Activated T-cell treated with anti-CD3 and anti-CD28 coated beads for 48 hours (primary cell): ENCODE measurements around the gene HNRNPK.
A peak's percentile ranks its signal among the peaks of the same experiment; 100 is the strongest.

ENCODE experiments used
- DNase-seq: peaks from one replicate; pipeline ENCODE4 v3.0.0-alpha.2; 2020; ENCODE audit warnings: low read depth

HNRNPK gene

GRCh38 chr9:83933790-83934189 is 46.2 kb downstream of the HNRNPK start:
- DNase-seq, result no peak

DNA sequence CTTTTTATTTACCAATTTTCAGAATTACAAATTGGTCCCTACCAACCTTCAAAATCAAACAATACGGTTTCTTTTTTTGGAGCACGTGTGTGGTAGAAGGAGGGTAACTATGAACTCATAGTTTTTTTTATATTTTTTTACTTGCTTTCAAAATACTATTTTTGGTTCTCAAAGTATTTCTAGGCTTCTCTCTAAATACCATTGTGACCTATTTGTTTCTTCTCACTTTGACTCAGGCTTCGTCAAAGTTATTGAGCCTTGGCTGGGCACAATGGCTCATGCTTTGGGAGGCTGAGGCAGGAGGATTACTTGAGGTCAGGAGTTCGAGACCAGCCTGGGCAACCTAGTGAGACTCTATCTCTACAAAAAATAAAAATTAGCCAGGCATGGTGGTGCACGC is 47.2 kb downstream of the HNRNPK start:
- DNase-seq, result no peak

GRCh38 chr9:83932011-83932410 is 48.0 kb downstream of the HNRNPK start:
- no peak for DNase-seq

DNA sequence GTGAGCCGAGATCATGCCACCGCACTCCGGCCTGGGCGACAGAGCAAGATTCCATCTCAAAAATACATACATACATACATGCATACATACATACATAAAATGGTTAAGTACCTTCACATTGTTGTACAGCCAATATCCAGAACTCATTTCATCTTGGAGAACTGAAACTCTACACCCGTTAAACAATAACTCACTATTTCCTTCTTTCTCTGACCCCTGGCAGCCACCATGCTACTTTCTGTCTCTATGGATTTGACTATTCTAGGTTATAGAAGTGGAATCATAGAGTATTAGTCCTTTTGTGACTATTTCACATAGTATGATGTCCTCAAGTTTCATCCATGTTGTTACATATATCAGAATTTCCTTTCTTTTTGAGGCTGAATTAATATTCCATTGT is 49.1 kb downstream of the HNRNPK start:
- no peak for DNase-seq

DNA sequence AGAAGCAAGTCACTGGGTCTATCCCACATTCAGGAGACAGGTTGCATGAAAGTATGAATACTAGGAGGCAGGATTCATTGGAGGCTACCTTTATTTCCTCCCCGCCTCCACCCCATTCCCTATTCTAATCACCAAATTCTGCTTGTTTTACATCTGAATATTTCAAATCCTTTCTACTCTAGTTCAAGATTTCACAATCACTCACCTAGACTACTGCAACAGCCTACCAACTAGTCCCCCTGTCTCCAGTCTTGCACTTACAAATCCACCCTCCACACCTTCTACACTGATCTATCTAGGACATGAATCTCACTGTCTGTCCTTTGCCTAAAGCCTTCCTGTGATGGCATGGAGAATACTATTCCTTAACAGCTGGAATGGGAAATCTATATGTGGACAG is 52.4 kb downstream of the HNRNPK start:
- DNase-seq, result no peak

GRCh38 chr9:83920927-83921707 is 58.9 kb downstream of the HNRNPK start, which contains the start of gene KIF27:
TSS of gene KIF27 (minus strand) at chr9:83921432. CDS start at chr9:83915591, 5,841 bp downstream.
- peak; percentile 98 for DNase-seq

DNA sequence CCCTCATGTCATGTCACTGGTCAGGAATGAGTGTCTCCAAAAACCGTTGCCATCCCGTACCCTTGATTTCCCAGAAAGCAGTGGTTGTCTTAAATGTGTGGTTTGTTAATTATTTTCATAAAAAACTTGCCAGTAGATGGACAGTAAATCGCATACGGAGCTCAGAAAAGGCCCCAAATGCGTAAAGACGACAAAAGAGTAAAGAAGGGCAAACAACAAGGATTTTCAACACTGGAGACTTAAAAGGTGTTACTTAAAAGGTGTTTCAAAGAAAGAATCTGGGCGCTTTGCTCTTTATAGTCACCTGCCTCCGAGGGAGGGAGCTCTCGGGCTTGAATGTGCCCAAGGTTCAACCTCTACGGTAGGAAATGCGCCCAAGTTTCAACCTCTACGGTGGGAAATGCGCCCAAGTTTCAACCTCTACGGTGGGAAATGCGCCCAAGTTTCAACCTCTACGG is 59.5 kb downstream of the HNRNPK start:
- DNase-seq, result no peak

- no peak for DNase-seq
These were observed 60.9 kb downstream of the HNRNPK start for GRCh38 chr9:83919111-83919510.
